Measurements from ENCODE around the gene ZNF3.

ZNF3 gene

DNA sequence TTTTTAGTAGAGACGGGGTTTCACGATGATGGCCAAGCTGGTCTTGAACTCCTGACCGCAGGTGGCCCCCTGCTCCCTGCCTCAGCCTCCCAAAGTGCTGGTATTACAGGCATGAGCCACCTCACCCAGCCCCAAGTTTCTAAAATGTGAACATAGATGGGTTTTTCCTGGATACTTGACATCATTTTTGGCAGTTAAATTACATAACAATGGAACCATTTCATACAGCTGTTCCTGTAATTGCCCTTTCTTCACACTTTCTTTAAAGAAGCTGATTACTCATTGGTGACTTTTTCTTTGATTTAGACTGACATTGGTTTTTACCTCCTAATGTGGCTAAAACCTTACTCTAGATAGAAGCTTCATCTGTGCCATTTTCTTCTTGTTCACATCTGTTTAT lies 60.2 kb downstream of the ZNF3 start:
- Histone ChIP-seq H3K4me1 (ENCODE audit: control insufficient read depth, insufficient read depth, low read length) (0 out of 2 replicates have a peak, but pooled peaks cover 2% of the 10 kb centered on the region), H3K36me3 (ENCODE audit: control insufficient read depth, insufficient read depth, low read length) (peaks cover 47% of the 10 kb centered on the region), H3K4me3 (ENCODE audit: low read depth, low read length) (no peak overlapping the region), H3K9me3 (ENCODE audit: control insufficient read depth, insufficient read depth, low read length) (no peaks in the 10 kb centered on the region), H3K27me3 (ENCODE audit: control insufficient read depth, insufficient read depth, low read length) (no peaks in the 10 kb centered on the region), H3K27ac (ENCODE audit: low read depth, low read length) (no peak overlapping the region), H3K9ac (ENCODE audit: low read depth, low read length) (no peak overlapping the region)

Measured in HUES48 (cell line).